ENCODE results near the gene MEMO1.
"Not testable (repeated sequence)": the region's sequence is repeated elsewhere in the genome, so short reads cannot be mapped to it uniquely, and the experiment has no call there.

The MEMO1 gene

GRCh38 chr2:31998731-31999383 is 12.0 kb downstream of the MEMO1 start:
- DNase-seq (ENCODE audit: low read depth), result no peak

- DNase-seq (ENCODE audit: low read depth), result no peak
Observed at GRCh38 chr2:31997653-31998052, 13.2 kb downstream of the MEMO1 start.

GRCh38 chr2:31996571-31997150 is 14.1 kb downstream of the MEMO1 start:
- no peak for DNase-seq (ENCODE audit: low read depth)

GRCh38 chr2:31992934-31993333 is 17.9 kb downstream of the MEMO1 start:
- DNase-seq (ENCODE audit: low read depth), result no peak

GRCh38 chr2:31992025-31992579 is 18.7 kb downstream of the MEMO1 start:
- no peak for DNase-seq (ENCODE audit: low read depth)

GRCh38 chr2:31989946-31990345 is 20.9 kb downstream of the MEMO1 start:
- no peak for DNase-seq (ENCODE audit: low read depth)

- no peak for DNase-seq (ENCODE audit: low read depth)
Observed at GRCh38 chr2:31987454-31988220, 23.2 kb downstream of the MEMO1 start.

- no peak for DNase-seq (ENCODE audit: low read depth)
Observed at GRCh38 chr2:31986906-31987305, 23.9 kb downstream of the MEMO1 start.

- no peak for DNase-seq (ENCODE audit: low read depth)
Observed at GRCh38 chr2:31983762-31984467, 26.9 kb downstream of the MEMO1 start.

- DNase-seq (ENCODE audit: low read depth), result no peak
Observed at GRCh38 chr2:31980674-31981356, 30.0 kb downstream of the MEMO1 start.

- no peak for DNase-seq (ENCODE audit: low read depth)
Observed at GRCh38 chr2:31979956-31980355, 30.9 kb downstream of the MEMO1 start.

GRCh38 chr2:31979018-31979417 is 31.8 kb downstream of the MEMO1 start:
- DNase-seq (ENCODE audit: low read depth), result no peak

- no peak for DNase-seq (ENCODE audit: low read depth)
Observed at GRCh38 chr2:31978436-31978835, 32.4 kb downstream of the MEMO1 start.

- no peak for DNase-seq (ENCODE audit: low read depth)
Observed at GRCh38 chr2:31973665-31974064, 37.1 kb downstream of the MEMO1 start.

GRCh38 chr2:31972059-31972458 is 38.7 kb downstream of the MEMO1 start:
- no peak for DNase-seq (ENCODE audit: low read depth)

GRCh38 chr2:31969178-31969577 is 41.6 kb downstream of the MEMO1 start:
- DNase-seq (ENCODE audit: low read depth), result no peak

GRCh38 chr2:31967790-31968189 is 43.0 kb downstream of the MEMO1 start:
- DNase-seq (ENCODE audit: low read depth), result no peak

- DNase-seq (ENCODE audit: low read depth), result not testable (repeated sequence)
Observed at GRCh38 chr2:31966402-31966801, 44.4 kb downstream of the MEMO1 start.

- DNase-seq (ENCODE audit: low read depth), result no peak
Observed at GRCh38 chr2:31965094-31965493, 45.7 kb downstream of the MEMO1 start.

GRCh38 chr2:31962757-31963361 is 47.9 kb downstream of the MEMO1 start:
- DNase-seq (ENCODE audit: low read depth), result no peak

- DNase-seq (ENCODE audit: low read depth), result no peak
Observed at GRCh38 chr2:31958140-31958717, 52.6 kb downstream of the MEMO1 start.
